Measurements from ENCODE around the gene SUOX. TPM values are rescaled to one million over a fixed set of nuclear protein-coding genes. Genes with fewer than 3 reads are reported as not detected.

SUOX gene
- polyA plus RNA-seq, 1 donor from 2014 or later: 13.1 TPM

DNA sequence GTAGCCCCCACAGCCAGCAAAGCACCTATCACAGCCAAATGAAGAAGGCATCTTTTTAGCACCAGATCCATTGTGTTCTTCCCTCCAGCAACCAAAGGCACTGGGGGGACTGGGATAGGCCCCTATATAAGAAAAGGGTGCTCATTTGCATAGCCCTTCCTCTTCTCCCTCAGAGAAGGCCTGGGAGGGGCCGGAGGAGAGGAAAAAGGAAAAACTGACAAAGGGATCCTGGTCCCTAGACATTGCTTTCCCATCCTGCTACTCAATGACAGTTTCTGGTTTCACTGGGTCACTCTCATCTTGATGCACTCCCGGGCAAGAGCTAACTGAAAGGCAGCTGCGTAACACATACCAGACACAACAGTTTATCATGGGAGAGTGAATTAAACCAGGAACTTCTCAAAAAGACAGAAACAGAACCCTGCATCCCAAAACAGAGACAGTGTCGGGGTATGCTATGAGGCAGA is 31.1 kb upstream of the SUOX start, which contains the start of gene PMEL:
Gene PMEL (minus strand): TSS at position 102 of the 467 bp plus-strand sequence. CDS start 31 bp downstream, at position 71.
- no peaks in the 10 kb centered on the region for H3K79me2 ChIP-seq (replicated peaks; ENCODE audit: insufficient read depth, low read length)
- peak within 1 kb of the TSS; percentile 83 for H3K4me3 ChIP-seq (ENCODE audit: low read length)
- no peak for TF ChIP-seq EP300 (conservative IDR thresholded peaks at IDR 0.05; ENCODE audit: poor library complexity, severe bottlenecking)
- TF ChIP-seq, protein P1, sequence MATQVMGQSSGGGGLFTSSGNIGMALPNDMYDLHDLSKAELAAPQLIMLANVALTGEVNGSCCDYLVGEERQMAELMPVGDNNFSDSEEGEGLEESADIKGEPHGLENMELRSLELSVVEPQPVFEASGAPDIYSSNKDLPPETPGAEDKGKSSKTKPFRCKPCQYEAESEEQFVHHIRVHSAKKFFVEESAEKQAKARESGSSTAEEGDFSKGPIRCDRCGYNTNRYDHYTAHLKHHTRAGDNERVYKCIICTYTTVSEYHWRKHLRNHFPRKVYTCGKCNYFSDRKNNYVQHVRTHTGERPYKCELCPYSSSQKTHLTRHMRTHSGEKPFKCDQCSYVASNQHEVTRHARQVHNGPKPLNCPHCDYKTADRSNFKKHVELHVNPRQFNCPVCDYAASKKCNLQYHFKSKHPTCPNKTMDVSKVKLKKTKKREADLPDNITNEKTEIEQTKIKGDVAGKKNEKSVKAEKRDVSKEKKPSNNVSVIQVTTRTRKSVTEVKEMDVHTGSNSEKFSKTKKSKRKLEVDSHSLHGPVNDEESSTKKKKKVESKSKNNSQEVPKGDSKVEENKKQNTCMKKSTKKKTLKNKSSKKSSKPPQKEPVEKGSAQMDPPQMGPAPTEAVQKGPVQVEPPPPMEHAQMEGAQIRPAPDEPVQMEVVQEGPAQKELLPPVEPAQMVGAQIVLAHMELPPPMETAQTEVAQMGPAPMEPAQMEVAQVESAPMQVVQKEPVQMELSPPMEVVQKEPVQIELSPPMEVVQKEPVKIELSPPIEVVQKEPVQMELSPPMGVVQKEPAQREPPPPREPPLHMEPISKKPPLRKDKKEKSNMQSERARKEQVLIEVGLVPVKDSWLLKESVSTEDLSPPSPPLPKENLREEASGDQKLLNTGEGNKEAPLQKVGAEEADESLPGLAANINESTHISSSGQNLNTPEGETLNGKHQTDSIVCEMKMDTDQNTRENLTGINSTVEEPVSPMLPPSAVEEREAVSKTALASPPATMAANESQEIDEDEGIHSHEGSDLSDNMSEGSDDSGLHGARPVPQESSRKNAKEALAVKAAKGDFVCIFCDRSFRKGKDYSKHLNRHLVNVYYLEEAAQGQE (IDR thresholded peaks at IDR 0.05; ENCODE audit: borderline replicate concordance): no peak
- no peak for TF ChIP-seq POLR2AphosphoS5 (IDR thresholded peaks at IDR 0.05)
- no peak for TF ChIP-seq RAD21 (conservative IDR thresholded peaks at IDR 0.05)
- TF ChIP-seq EZH2 (IDR thresholded peaks at IDR 0.05; ENCODE audit: borderline replicate concordance, insufficient read depth, low read length, poor library complexity, severe bottlenecking): no peak
- TF ChIP-seq, protein P2, sequence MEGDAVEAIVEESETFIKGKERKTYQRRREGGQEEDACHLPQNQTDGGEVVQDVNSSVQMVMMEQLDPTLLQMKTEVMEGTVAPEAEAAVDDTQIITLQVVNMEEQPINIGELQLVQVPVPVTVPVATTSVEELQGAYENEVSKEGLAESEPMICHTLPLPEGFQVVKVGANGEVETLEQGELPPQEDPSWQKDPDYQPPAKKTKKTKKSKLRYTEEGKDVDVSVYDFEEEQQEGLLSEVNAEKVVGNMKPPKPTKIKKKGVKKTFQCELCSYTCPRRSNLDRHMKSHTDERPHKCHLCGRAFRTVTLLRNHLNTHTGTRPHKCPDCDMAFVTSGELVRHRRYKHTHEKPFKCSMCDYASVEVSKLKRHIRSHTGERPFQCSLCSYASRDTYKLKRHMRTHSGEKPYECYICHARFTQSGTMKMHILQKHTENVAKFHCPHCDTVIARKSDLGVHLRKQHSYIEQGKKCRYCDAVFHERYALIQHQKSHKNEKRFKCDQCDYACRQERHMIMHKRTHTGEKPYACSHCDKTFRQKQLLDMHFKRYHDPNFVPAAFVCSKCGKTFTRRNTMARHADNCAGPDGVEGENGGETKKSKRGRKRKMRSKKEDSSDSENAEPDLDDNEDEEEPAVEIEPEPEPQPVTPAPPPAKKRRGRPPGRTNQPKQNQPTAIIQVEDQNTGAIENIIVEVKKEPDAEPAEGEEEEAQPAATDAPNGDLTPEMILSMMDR (IDR thresholded peaks at IDR 0.05; ENCODE audit: poor library complexity, severe bottlenecking): no peak
- no peaks in the 10 kb centered on the region for H3K36me3 ChIP-seq (ENCODE audit: insufficient read depth, low read length)
- H3K9me3 ChIP-seq (ENCODE audit: low read length): no peaks in the 10 kb centered on the region
- peak within 1 kb of the TSS; percentile 57 for H2AFZ ChIP-seq (ENCODE audit: low read depth, low read length)
- no peaks in the 10 kb centered on the region for H3K27me3 ChIP-seq (ENCODE audit: insufficient read depth, low read depth, low read length)
- H4K20me1 ChIP-seq (ENCODE audit: insufficient read depth): no peaks in the 10 kb centered on the region
- peak within 1 kb of the TSS; percentile 68 for H3K4me2 ChIP-seq (ENCODE audit: low read length)
- H3K27ac ChIP-seq (ENCODE audit: low read length): no peak within 1 kb of the TSS
- H3K9me2 ChIP-seq (ENCODE audit: insufficient read depth, low read length): no peaks in the 10 kb centered on the region
- peak within 1 kb of the TSS; percentile 34 for H3K9ac ChIP-seq (ENCODE audit: low read length)
- no peaks in the 10 kb centered on the region for H3F3A ChIP-seq (ENCODE audit: insufficient read depth, low read length, poor library complexity, severe bottlenecking)

DNA sequence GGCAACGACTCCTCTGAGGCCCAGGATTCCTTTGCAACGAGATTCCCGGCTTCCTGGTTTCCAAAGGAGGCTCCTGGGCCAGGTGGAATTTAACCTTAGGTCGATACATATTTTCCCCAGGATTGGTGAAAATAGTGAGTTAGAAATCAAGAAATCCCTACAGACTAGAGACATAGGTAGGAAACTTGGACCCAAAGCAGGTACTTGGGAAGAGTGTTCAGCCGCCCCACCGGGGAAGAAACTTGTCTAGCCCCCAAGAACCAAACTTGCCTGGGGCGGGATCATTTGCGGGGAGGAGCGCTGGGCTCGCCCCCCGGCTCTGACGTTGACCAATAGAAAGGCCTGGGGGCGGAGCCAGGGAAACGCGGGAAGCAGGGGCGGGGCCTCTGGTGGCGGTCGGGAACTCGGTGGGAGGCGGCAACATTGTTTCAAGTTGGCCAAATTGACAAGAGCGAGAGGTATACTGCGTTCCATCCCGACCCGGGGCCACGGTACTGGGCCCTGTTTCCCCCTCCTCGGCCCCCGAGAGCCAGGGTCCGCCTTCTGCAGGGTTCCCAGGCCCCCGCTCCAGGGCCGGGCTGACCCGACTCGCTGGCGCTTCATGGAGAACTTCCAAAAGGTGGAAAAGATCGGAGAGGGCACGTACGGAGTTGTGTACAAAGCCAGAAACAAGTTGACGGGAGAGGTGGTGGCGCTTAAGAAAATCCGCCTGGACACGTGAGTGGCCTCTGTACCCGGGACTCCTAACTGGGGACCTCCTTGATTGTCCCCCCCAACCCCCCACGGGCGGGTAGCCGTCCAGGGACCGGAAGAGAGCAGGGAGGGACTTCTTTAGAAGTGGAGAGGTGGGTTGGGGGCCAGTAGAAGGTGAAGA is 30.4 kb upstream of the SUOX start, which contains the start of gene CDK2:
Gene CDK2 (plus strand): TSS at position 423 of the 874 bp plus-strand sequence. CDS start 179 bp downstream, at position 602.
- Histone ChIP-seq H4K20me1 (ENCODE audit: insufficient read depth) (no peaks in the 10 kb centered on the region), H3K36me3 (ENCODE audit: insufficient read depth, low read length) (no peaks in the 10 kb centered on the region), H3F3A (ENCODE audit: insufficient read depth, low read length, poor library complexity, severe bottlenecking) (no peaks in the 10 kb centered on the region), H2AFZ (ENCODE audit: low read depth, low read length) (peak within 1 kb of the TSS; percentile 57), H3K4me2 (ENCODE audit: low read length) (peak within 1 kb of the TSS; percentile 68), H3K27me3 (ENCODE audit: insufficient read depth, low read depth, low read length) (no peaks in the 10 kb centered on the region), H3K79me2 (replicated peaks; ENCODE audit: insufficient read depth, low read length) (no peaks in the 10 kb centered on the region), H3K27ac (ENCODE audit: low read length) (no peak within 1 kb of the TSS), H3K9me3 (ENCODE audit: low read length) (no peaks in the 10 kb centered on the region), H3K9me2 (ENCODE audit: insufficient read depth, low read length) (no peaks in the 10 kb centered on the region), H3K4me3 (ENCODE audit: low read length) (peak within 1 kb of the TSS; percentile 83), H3K9ac (ENCODE audit: low read length) (peak within 1 kb of the TSS; percentile 34)
- no peak for TF ChIP-seq RAD21 (conservative IDR thresholded peaks at IDR 0.05)
- TF ChIP-seq TAF1 (IDR thresholded peaks at IDR 0.05; ENCODE audit: low read depth): no peak
- TF ChIP-seq EZH2 (IDR thresholded peaks at IDR 0.05; ENCODE audit: borderline replicate concordance, insufficient read depth, low read length, poor library complexity, severe bottlenecking): no peak
- no peak for TF ChIP-seq MXI1 (conservative IDR thresholded peaks at IDR 0.05; ENCODE audit: poor library complexity, severe bottlenecking)
- TF ChIP-seq, protein P2 (IDR thresholded peaks at IDR 0.05; ENCODE audit: poor library complexity, severe bottlenecking): no peak
- no peak for TF ChIP-seq POLR2AphosphoS5 (IDR thresholded peaks at IDR 0.05)
- TF ChIP-seq, protein P1 (IDR thresholded peaks at IDR 0.05; ENCODE audit: borderline replicate concordance): no peak
- TF ChIP-seq EP300 (conservative IDR thresholded peaks at IDR 0.05; ENCODE audit: poor library complexity, severe bottlenecking): no peak
- TF ChIP-seq SMC3 (conservative IDR thresholded peaks at IDR 0.05; ENCODE audit: poor library complexity): no peak
